SK-N-MC (cell line): ENCODE measurements around the gene GNS.
"Not testable (repeated sequence)": the region's sequence is repeated elsewhere in the genome, so short reads cannot be mapped to it uniquely, and the experiment has no call there.

Experiments used
- EZH2 ChIP-seq: fragments of 200-600 bp; sonication (generic); IDR thresholded peaks from one replicate; pipeline ENCODE4 v1.6.1; 2017; ENCODE audit warnings: antibody characterized with exemption
- FOXP2 ChIP-seq: optimal IDR thresholded peaks from 2 replicates; pipeline ENCODE3; 2011; ENCODE audit warnings: mild to moderate bottlenecking, moderate library complexity; ENCODE audit not compliant: insufficient read depth; ENCODE audit errors: extremely low read length, control extremely low read depth
- POLR2AphosphoS5 ChIP-seq: IDR thresholded peaks from 2 replicates; pipeline ENCODE4 v1.6.1; 2012; ENCODE audit warnings: mild to moderate bottlenecking, low read depth, low read length, borderline replicate concordance

- not testable (repeated sequence) for TF ChIP-seq POLR2AphosphoS5, EZH2, FOXP2
Measured at GRCh38 chr12:64775147-64775736, 16.0 kb upstream of the GNS start.
